KMS-11 (cell line): ENCODE results near the gene RAD51AP1.

ENCODE experiments used
- H2AFZ ChIP-seq: fragments of 200-600 bp; sonication (generic); 2 replicates; pipeline ENCODE4 v1.6.1; 2016; ENCODE audit warnings: antibody characterized with exemption, mixed run types, low read depth
- H3K27ac ChIP-seq: fragments of 200-600 bp; sonication (generic); 2 replicates; pipeline ENCODE4 v1.6.1; 2016; ENCODE audit warnings: mild to moderate bottlenecking, mixed run types
- H3K27me3 ChIP-seq: fragments of 200-600 bp; sonication (generic); 2 replicates; pipeline ENCODE4 v1.6.1; 2017; ENCODE audit warnings: mild to moderate bottlenecking, low read depth, mixed run types, moderate library complexity; ENCODE audit not compliant: insufficient read depth
- H3K36me3 ChIP-seq: fragments of 200-600 bp; sonication (generic); 2 replicates; pipeline ENCODE4 v1.6.1; 2017; ENCODE audit warnings: mild to moderate bottlenecking, mixed run types; ENCODE audit not compliant: insufficient read depth
- H3K4me1 ChIP-seq: fragments of 200-600 bp; sonication (generic); 2 replicates; pipeline ENCODE4 v1.6.1; 2016; ENCODE audit warnings: mild to moderate bottlenecking, low read depth, mixed run types; ENCODE audit not compliant: poor library complexity, severe bottlenecking
- H3K4me2 ChIP-seq: fragments of 200-600 bp; sonication (generic); 2 replicates; pipeline ENCODE4 v1.7.0; 2016; ENCODE audit warnings: mild to moderate bottlenecking, mixed run types
- H3K4me3 ChIP-seq: fragments of 200-600 bp; sonication (generic); IDR thresholded peaks from 2 replicates; pipeline ENCODE4 v1.6.1; 2017; ENCODE audit warnings: low read depth, low read length, mixed read lengths; ENCODE audit not compliant: insufficient read depth
- H3K79me2 ChIP-seq: fragments of 200-600 bp; sonication (generic); 2 replicates; pipeline ENCODE4 v1.6.1; 2016; ENCODE audit warnings: low read depth, mixed run types; ENCODE audit not compliant: insufficient read depth
- H3K9ac ChIP-seq: fragments of 200-600 bp; sonication (generic); 2 replicates; pipeline ENCODE4 v1.6.1; 2016; ENCODE audit warnings: mild to moderate bottlenecking, mixed run types
- H4K20me1 ChIP-seq: fragments of 200-600 bp; sonication (generic); 2 replicates; pipeline ENCODE4 v1.6.1; 2016; ENCODE audit warnings: mild to moderate bottlenecking, mixed run types; ENCODE audit not compliant: insufficient read depth
- TF ChIP-seq, protein P1 (sequence below): fragments of 200-600 bp; sonication (generic); conservative IDR thresholded peaks from 2 replicates; pipeline ENCODE4 v1.6.1; 2017; ENCODE audit warnings: low read depth, mild to moderate bottlenecking, antibody characterized with exemption, low read length, moderate library complexity, mixed read lengths

Gene RAD51AP1

DNA sequence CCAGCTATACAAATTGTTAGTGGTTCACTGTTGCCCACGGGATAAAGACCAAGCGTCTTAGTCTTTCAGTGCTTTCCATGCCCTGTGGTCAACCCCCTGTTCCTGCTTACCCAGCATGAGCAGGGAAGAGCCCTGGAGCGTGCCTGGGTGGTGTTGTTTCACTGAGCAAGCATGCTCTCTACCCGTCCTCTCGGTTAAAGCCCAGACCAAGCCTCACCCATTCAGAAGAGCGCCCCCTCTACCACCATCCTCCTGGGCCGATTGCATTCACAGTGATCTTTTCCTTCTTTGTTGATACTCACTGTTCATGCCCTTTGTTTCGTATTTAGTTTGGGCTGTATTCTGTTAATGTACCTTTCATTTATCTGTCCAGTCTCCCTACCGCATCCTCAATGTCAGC, 48.4 kb downstream of the RAD51AP1 start:
- TF ChIP-seq, protein P1, sequence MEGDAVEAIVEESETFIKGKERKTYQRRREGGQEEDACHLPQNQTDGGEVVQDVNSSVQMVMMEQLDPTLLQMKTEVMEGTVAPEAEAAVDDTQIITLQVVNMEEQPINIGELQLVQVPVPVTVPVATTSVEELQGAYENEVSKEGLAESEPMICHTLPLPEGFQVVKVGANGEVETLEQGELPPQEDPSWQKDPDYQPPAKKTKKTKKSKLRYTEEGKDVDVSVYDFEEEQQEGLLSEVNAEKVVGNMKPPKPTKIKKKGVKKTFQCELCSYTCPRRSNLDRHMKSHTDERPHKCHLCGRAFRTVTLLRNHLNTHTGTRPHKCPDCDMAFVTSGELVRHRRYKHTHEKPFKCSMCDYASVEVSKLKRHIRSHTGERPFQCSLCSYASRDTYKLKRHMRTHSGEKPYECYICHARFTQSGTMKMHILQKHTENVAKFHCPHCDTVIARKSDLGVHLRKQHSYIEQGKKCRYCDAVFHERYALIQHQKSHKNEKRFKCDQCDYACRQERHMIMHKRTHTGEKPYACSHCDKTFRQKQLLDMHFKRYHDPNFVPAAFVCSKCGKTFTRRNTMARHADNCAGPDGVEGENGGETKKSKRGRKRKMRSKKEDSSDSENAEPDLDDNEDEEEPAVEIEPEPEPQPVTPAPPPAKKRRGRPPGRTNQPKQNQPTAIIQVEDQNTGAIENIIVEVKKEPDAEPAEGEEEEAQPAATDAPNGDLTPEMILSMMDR, result no peak

GRCh38 chr12:4588916-4589315, 50.2 kb downstream of the RAD51AP1 start:
- Histone ChIP-seq H3K79me2 (no peaks in the 10 kb centered on the region), H2AFZ (no peak overlapping the region), H3K27me3 (no peaks in the 10 kb centered on the region), H4K20me1 (no peaks in the 10 kb centered on the region), H3K36me3 (no peaks in the 10 kb centered on the region), H3K9ac (no peak overlapping the region), H3K4me2 (no peak overlapping the region), H3K4me3 (no peak overlapping the region), H3K27ac (no peak overlapping the region), H3K4me1 (no peaks in the 10 kb centered on the region)
- TF ChIP-seq, protein P1, result no peak

More for the DNA sequence above, 48.4 kb downstream of the RAD51AP1 start:
- Histone ChIP-seq H3K27me3 (no peaks in the 10 kb centered on the region), H3K4me2 (no peak overlapping the region), H3K9ac (no peak overlapping the region), H3K79me2 (no peaks in the 10 kb centered on the region), H4K20me1 (no peaks in the 10 kb centered on the region), H3K4me1 (no peaks in the 10 kb centered on the region), H3K4me3 (no peak overlapping the region), H3K36me3 (no peaks in the 10 kb centered on the region), H2AFZ (no peak overlapping the region), H3K27ac (no peak overlapping the region)

DNA sequence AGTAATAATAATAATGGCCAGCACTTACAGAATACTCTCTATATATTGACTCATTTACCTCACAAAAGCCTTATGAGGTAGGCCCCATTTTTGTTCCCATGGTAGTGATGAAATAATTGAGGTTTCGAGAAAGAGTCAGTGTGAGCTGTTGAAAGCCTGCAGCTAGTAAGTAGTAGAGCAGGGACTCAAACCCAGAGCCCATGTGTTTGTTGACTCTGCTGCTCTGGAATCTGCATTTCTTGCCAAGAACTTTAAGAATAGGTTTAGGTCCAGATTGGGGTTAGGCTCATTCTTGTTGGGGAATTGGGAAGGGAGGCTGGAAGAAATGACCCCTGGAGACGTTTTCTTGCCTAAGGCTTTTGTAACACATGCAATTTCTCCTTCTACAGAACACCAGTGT, 51.3 kb downstream of the RAD51AP1 start:
- Histone ChIP-seq H3K36me3 (no peaks in the 10 kb centered on the region), H3K27ac (no peak overlapping the region), H2AFZ (no peak overlapping the region), H3K27me3 (no peaks in the 10 kb centered on the region), H3K79me2 (no peaks in the 10 kb centered on the region), H3K9ac (no peak overlapping the region), H4K20me1 (no peaks in the 10 kb centered on the region), H3K4me1 (no peaks in the 10 kb centered on the region), H3K4me2 (no peak overlapping the region), H3K4me3 (no peak overlapping the region)
- TF ChIP-seq, protein P1, result no peak

- no peaks in the 10 kb centered on the region for H3K4me1 ChIP-seq
- TF ChIP-seq, protein P1, result no peak
- no peak overlapping the region for H3K4me2 ChIP-seq
- H3K4me3 ChIP-seq, result no peak overlapping the region
- H4K20me1 ChIP-seq, result no peaks in the 10 kb centered on the region
- H3K36me3 ChIP-seq, result no peaks in the 10 kb centered on the region
- no peak overlapping the region for H2AFZ ChIP-seq
- H3K27ac ChIP-seq, result no peak overlapping the region
- H3K79me2 ChIP-seq, result no peaks in the 10 kb centered on the region
- no peaks in the 10 kb centered on the region for H3K27me3 ChIP-seq
- no peak overlapping the region for H3K9ac ChIP-seq
Observed at GRCh38 chr12:4591180-4591687, 52.5 kb downstream of the RAD51AP1 start.
